ENCODE measurements around the gene MBNL3.
A peak's percentile ranks its signal among the peaks of the same experiment; 100 is the strongest.

Gene MBNL3

GRCh38 chrX:132488819-132489577 lies at the start of gene MBNL3:
MBNL3 (minus strand) TSS chrX:132489038; CDS start chrX:132439611, 49,427 bp downstream.
- peak in 1 of 2 donors; percentile 31 for DNase-seq (ENCODE audit: low read depth in 2 of 2)

GRCh38 chrX:132533409-132533808 lies 44.6 kb upstream of the MBNL3 start:
- DNase-seq (ENCODE audit: low read depth in 2 of 2) = no peak

- DNase-seq (ENCODE audit: low read depth in 2 of 2) = no peak
Measured at GRCh38 chrX:132532913-132533312, 44.1 kb upstream of the MBNL3 start.

GRCh38 chrX:132532097-132532496 lies 43.3 kb upstream of the MBNL3 start:
- DNase-seq (ENCODE audit: low read depth in 2 of 2) = no peak

GRCh38 chrX:132520792-132521191 lies 32.0 kb upstream of the MBNL3 start:
- DNase-seq (ENCODE audit: low read depth in 2 of 2) = no peak

GRCh38 chrX:132520213-132520612 lies 31.4 kb upstream of the MBNL3 start:
- DNase-seq (ENCODE audit: low read depth in 2 of 2) = no peak

GRCh38 chrX:132518401-132518800 lies 29.6 kb upstream of the MBNL3 start:
- no peak for DNase-seq (ENCODE audit: low read depth in 2 of 2)

- DNase-seq (ENCODE audit: low read depth in 2 of 2) = no peak
Measured at GRCh38 chrX:132508834-132509233, 20.0 kb upstream of the MBNL3 start.

GRCh38 chrX:132505116-132505515 lies 16.3 kb upstream of the MBNL3 start:
- DNase-seq (ENCODE audit: low read depth in 2 of 2) = no peak

GRCh38 chrX:132504417-132504816 lies 15.6 kb upstream of the MBNL3 start:
- no peak for DNase-seq (ENCODE audit: low read depth in 2 of 2)

GRCh38 chrX:132501606-132502005 lies 12.8 kb upstream of the MBNL3 start:
- no peak for DNase-seq (ENCODE audit: low read depth in 2 of 2)

GRCh38 chrX:132497432-132497831 lies 8.6 kb upstream of the MBNL3 start:
- no peak for DNase-seq (ENCODE audit: low read depth in 2 of 2)

GRCh38 chrX:132493095-132493494 lies 4.3 kb upstream of the MBNL3 start:
- no peak for DNase-seq (ENCODE audit: low read depth in 2 of 2)

- no peak for DNase-seq (ENCODE audit: low read depth in 2 of 2)
Measured at GRCh38 chrX:132491191-132491590, 2.4 kb upstream of the MBNL3 start.

GRCh38 chrX:132489578-132490419 lies 961 bp upstream of the MBNL3 start:
- DNase-seq (ENCODE audit: low read depth in 2 of 2) = no peak

- no peak for DNase-seq (ENCODE audit: low read depth in 2 of 2)
Measured at GRCh38 chrX:132488180-132488705, 595 bp downstream of the MBNL3 start.

- no peak for DNase-seq (ENCODE audit: low read depth in 2 of 2)
Measured at GRCh38 chrX:132486599-132487178, 2.1 kb downstream of the MBNL3 start.

- no peak for DNase-seq (ENCODE audit: low read depth in 2 of 2)
Measured at GRCh38 chrX:132483951-132484350, 4.9 kb downstream of the MBNL3 start.

- DNase-seq (ENCODE audit: low read depth in 2 of 2) = no peak
Measured at GRCh38 chrX:132483488-132483887, 5.3 kb downstream of the MBNL3 start.

GRCh38 chrX:132482632-132483031 lies 6.2 kb downstream of the MBNL3 start:
- no peak for DNase-seq (ENCODE audit: low read depth in 2 of 2)

GRCh38 chrX:132481449-132481848 lies 7.4 kb downstream of the MBNL3 start:
- no peak for DNase-seq (ENCODE audit: low read depth in 2 of 2)

GRCh38 chrX:132480581-132481203 lies 8.1 kb downstream of the MBNL3 start:
- DNase-seq (ENCODE audit: low read depth in 2 of 2) = no peak
